NCI-H2171 treated with DMSO at 0.1 percent for 48 hours (cell line): ENCODE results near the gene CLASP1.
"Not testable (repeated sequence)": the region's sequence is repeated elsewhere in the genome, so short reads cannot be mapped to it uniquely, and the experiment has no call there.

Experiments
- DNase-seq: peaks from one replicate; lab custom pipeline; 2025; lab: John Stamatoyannopoulos, UW

CLASP1 gene

GRCh38 chr2:121471532-121472469, 177.5 kb downstream of the CLASP1 start:
- DNase-seq, result no peak

GRCh38 chr2:121470917-121471316, 178.3 kb downstream of the CLASP1 start:
- no peak for DNase-seq

- no peak for DNase-seq
Observed at GRCh38 chr2:121469356-121469755, 179.9 kb downstream of the CLASP1 start.

GRCh38 chr2:121468936-121469335, 180.3 kb downstream of the CLASP1 start:
- no peak for DNase-seq

- DNase-seq, result no peak
Observed at GRCh38 chr2:121459291-121459690, 190.0 kb downstream of the CLASP1 start.

- DNase-seq, result no peak
Observed at GRCh38 chr2:121456325-121456724, 192.9 kb downstream of the CLASP1 start.

GRCh38 chr2:121455446-121455845, 193.8 kb downstream of the CLASP1 start:
- no peak for DNase-seq

GRCh38 chr2:121454549-121455090, 194.6 kb downstream of the CLASP1 start:
- DNase-seq, result no peak

- DNase-seq, result no peak
Observed at GRCh38 chr2:121451398-121451797, 197.9 kb downstream of the CLASP1 start.

- DNase-seq, result no peak
Observed at GRCh38 chr2:121450301-121450700, 199.0 kb downstream of the CLASP1 start.

- no peak for DNase-seq
Observed at GRCh38 chr2:121446647-121447241, 202.5 kb downstream of the CLASP1 start.

- no peak for DNase-seq
Observed at GRCh38 chr2:121442889-121443288, 206.4 kb downstream of the CLASP1 start.

GRCh38 chr2:121438290-121438689, 211.0 kb downstream of the CLASP1 start:
- DNase-seq, result not testable (repeated sequence)

- no peak for DNase-seq
Observed at GRCh38 chr2:121436918-121437317, 212.3 kb downstream of the CLASP1 start.

- DNase-seq, result no peak
Observed at GRCh38 chr2:121435790-121436189, 213.5 kb downstream of the CLASP1 start.

- DNase-seq, result no peak
Observed at GRCh38 chr2:121431214-121431613, 218.0 kb downstream of the CLASP1 start.

- no peak for DNase-seq
Observed at GRCh38 chr2:121429927-121430520, 219.2 kb downstream of the CLASP1 start.

GRCh38 chr2:121429119-121429903, 220.0 kb downstream of the CLASP1 start:
- no peak for DNase-seq

- DNase-seq, result no peak
Observed at GRCh38 chr2:121427187-121427689, 222.0 kb downstream of the CLASP1 start.

- no peak for DNase-seq
Observed at GRCh38 chr2:121420486-121420885, 228.8 kb downstream of the CLASP1 start.

GRCh38 chr2:121419081-121419699, 230.1 kb downstream of the CLASP1 start:
- DNase-seq, result no peak
